ENCODE data around the gene CDH23.

- TF ChIP-seq, protein P1, sequence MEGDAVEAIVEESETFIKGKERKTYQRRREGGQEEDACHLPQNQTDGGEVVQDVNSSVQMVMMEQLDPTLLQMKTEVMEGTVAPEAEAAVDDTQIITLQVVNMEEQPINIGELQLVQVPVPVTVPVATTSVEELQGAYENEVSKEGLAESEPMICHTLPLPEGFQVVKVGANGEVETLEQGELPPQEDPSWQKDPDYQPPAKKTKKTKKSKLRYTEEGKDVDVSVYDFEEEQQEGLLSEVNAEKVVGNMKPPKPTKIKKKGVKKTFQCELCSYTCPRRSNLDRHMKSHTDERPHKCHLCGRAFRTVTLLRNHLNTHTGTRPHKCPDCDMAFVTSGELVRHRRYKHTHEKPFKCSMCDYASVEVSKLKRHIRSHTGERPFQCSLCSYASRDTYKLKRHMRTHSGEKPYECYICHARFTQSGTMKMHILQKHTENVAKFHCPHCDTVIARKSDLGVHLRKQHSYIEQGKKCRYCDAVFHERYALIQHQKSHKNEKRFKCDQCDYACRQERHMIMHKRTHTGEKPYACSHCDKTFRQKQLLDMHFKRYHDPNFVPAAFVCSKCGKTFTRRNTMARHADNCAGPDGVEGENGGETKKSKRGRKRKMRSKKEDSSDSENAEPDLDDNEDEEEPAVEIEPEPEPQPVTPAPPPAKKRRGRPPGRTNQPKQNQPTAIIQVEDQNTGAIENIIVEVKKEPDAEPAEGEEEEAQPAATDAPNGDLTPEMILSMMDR (conservative IDR thresholded peaks at IDR 0.05; ENCODE audit: low read depth, low read length) = no peak
- TF ChIP-seq EZH2 (IDR thresholded peaks at IDR 0.05; ENCODE audit: low read length, unreplicated experiment) = no peak
- TF ChIP-seq EZH2phosphoT487 (IDR thresholded peaks at IDR 0.05; ENCODE audit: borderline replicate concordance, low read length) = no peak
Observed at GRCh38 chr10:71798308-71798624, 401.5 kb downstream of the CDH23 start.
